Measurements from ENCODE around the gene RTTN. TPM values are rescaled to one million over a fixed set of nuclear protein-coding genes. Genes with fewer than 3 reads are reported as not detected.

RTTN gene
- total RNA-seq, 2 experiments from 2014 or later = 23.0 to 26.8 TPM

DNA sequence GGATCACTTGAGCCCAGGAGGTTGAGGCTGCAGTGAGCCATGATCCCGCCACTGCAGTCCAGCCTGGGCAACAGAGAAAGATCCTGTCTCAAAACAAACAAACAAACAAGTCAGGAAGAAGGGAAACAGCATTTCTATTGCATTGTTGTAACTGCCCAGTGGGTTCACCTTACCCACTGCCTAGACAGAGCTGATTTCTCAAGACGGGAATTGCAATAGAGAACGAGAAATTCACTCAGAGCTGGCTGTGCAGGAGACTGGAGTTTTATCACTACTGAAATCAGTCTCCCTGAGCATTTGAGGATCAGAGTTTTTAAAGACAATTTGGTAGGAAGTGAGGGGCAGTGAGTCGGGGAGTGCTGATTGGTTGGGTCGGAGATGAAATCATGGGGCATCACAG lies 24.2 kb upstream of the RTTN start:
- CTCF ChIA-PET = no interaction called here
- POLR2A ChIA-PET = no interaction called here
- no peak overlapping the region for H3K4me3 Mint-ChIP-seq

GRCh38 chr18:70228536-70228935 lies 23.0 kb upstream of the RTTN start:
- Mint-ChIP-seq H3K27me3 (peaks cover 31% of the 10 kb centered on the region), H3K4me1 (peaks cover 9% of the 10 kb centered on the region), H3K4me3 (no peak overlapping the region), H3K36me3 (ENCODE audit: low read depth) (peaks cover 9% of the 10 kb centered on the region), H3K9me3 (peaks cover 14% of the 10 kb centered on the region), H3K27ac (no peak overlapping the region)
- CTCF ChIA-PET = no interaction called here
- DNase-seq = no peak
- POLR2A ChIA-PET = no interaction called here

More for the DNA sequence above, 24.2 kb upstream of the RTTN start:
- DNase-seq = no peak
- Mint-ChIP-seq H3K4me1 (peaks cover 9% of the 10 kb centered on the region), H3K27me3 (peaks cover 23% of the 10 kb centered on the region), H3K9me3 (peaks cover 14% of the 10 kb centered on the region), H3K36me3 (ENCODE audit: low read depth) (peaks cover 9% of the 10 kb centered on the region), H3K27ac (no peak overlapping the region)

DNA sequence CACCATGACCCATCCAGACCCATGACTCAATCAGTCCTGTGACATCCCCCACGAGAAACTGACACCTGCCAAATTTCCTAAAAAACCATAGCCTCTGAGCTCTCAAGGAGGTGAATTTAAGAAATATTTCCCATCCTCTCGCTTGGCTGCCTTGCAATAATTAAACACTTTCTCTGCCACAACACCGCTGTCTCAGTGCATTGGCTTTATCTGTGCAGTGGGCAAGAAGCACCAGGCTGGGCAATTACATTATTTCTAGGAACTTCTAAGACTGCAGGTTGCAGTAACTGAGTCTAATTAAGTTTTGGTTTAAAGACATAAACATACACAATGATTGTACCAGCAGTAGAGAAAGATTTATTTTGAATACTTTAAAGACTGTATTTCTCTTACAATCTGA lies 22.0 kb upstream of the RTTN start:
- H3K9me3 Mint-ChIP-seq = peaks cover 14% of the 10 kb centered on the region
- H3K27me3 Mint-ChIP-seq = peaks cover 35% of the 10 kb centered on the region
- ChIA-PET POLR2A (no interaction called here), CTCF (no interaction called here)
- DNase-seq = no peak
- peaks cover 9% of the 10 kb centered on the region for H3K36me3 Mint-ChIP-seq (ENCODE audit: low read depth)
- H3K4me3 Mint-ChIP-seq = no peak overlapping the region
- no peak overlapping the region for H3K27ac Mint-ChIP-seq
- H3K4me1 Mint-ChIP-seq = peaks cover 9% of the 10 kb centered on the region

DNA sequence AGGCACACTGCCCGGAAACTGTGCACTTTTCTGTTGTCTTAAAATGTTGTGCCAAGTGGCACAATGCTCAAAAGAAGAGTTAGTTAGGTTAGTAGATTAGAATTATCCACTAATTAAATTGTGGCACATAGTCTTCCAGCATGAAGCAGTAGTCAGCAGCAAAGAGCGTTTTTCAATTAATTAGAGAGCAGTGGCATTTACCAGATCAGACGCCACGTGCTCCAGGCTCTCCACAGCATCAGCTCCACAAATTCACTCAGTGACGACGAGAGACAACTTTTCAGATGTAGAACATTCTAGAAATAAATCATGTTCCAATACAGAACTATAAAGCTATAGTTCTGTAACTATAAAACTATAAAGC lies 16.4 kb upstream of the RTTN start:
- H3K27me3 Mint-ChIP-seq = peaks cover 51% of the 10 kb centered on the region
- ChIA-PET CTCF (no interaction called here), POLR2A (no interaction called here)

DNA sequence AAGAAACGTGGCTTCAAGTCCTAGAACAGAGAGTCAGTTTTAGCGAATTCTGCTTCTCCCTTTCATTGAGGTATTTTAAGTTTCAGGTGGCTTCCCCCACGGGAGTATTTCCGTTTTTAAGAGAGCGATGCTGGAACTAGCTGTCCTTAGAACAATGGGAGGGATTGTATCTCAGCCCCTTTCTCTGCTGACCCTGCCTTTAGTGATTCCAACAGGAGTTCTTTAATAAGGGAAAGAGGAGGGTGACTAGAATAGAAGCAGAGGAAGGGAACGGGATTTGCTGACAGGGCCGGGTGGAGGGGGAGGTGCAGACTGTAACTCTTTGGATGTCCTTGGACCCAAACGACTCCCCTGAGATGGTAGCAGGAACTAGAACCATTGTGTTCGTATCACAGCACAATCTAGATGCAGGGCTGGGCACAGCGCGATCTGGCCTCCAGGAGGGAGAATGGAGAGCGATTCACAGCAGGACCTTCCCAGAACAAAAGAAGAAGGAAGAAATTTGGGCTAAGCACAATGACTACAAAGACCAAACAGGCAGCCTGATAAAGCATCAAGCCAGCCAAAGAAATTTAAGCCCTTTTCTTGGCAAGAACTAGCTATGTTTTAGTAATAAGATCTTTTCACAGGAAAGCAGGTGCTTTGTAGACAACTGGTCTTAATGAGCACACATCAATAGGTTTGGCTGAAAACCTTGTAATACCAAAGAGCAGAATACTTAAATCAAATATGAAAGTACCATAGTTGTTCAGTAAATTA lies 15.8 kb upstream of the RTTN start:
- no peaks in the 10 kb centered on the region for H3K36me3 Mint-ChIP-seq (ENCODE audit: low read depth)
- no peaks in the 10 kb centered on the region for H3K9me3 Mint-ChIP-seq
- ChIA-PET POLR2A (no interaction called here), CTCF (no interaction called here)
- no peak overlapping the region for H3K4me3 Mint-ChIP-seq
- H3K27me3 Mint-ChIP-seq = peaks cover 51% of the 10 kb centered on the region
- no peak for DNase-seq
- no peak overlapping the region for H3K27ac Mint-ChIP-seq
- H3K4me1 Mint-ChIP-seq = no peaks in the 10 kb centered on the region

More for the DNA sequence above, 16.4 kb upstream of the RTTN start:
- no peak for DNase-seq
- peaks cover 3% of the 10 kb centered on the region for H3K9me3 Mint-ChIP-seq
- peaks cover under 1% of the 10 kb centered on the region for H3K36me3 Mint-ChIP-seq (ENCODE audit: low read depth)
- H3K4me1 Mint-ChIP-seq = no peaks in the 10 kb centered on the region
- H3K27ac Mint-ChIP-seq = no peak overlapping the region
- no peak overlapping the region for H3K4me3 Mint-ChIP-seq

GRCh38 chr18:70220628-70221027 lies 15.1 kb upstream of the RTTN start:
- H3K4me3 Mint-ChIP-seq = no peak overlapping the region
- CTCF ChIA-PET = no interaction called here

GRCh38 chr18:70219688-70220087 lies 14.2 kb upstream of the RTTN start:
- no peaks in the 10 kb centered on the region for H3K9me3 Mint-ChIP-seq
- POLR2A ChIA-PET = no interaction called here
- no peaks in the 10 kb centered on the region for H3K36me3 Mint-ChIP-seq (ENCODE audit: low read depth)
- CTCF ChIA-PET = no interaction called here
- H3K27ac Mint-ChIP-seq = no peak overlapping the region
- peaks cover 49% of the 10 kb centered on the region for H3K27me3 Mint-ChIP-seq
- DNase-seq = no peak
- no peak overlapping the region for H3K4me3 Mint-ChIP-seq
- no peaks in the 10 kb centered on the region for H3K4me1 Mint-ChIP-seq

More at GRCh38 chr18:70220628-70221027, 15.1 kb upstream of the RTTN start:
- Mint-ChIP-seq H3K27me3 (peaks cover 51% of the 10 kb centered on the region), H3K36me3 (ENCODE audit: low read depth) (no peaks in the 10 kb centered on the region), H3K4me1 (no peaks in the 10 kb centered on the region), H3K9me3 (no peaks in the 10 kb centered on the region), H3K27ac (no peak overlapping the region)
- DNase-seq = no peak
- POLR2A ChIA-PET = no interaction called here

DNA sequence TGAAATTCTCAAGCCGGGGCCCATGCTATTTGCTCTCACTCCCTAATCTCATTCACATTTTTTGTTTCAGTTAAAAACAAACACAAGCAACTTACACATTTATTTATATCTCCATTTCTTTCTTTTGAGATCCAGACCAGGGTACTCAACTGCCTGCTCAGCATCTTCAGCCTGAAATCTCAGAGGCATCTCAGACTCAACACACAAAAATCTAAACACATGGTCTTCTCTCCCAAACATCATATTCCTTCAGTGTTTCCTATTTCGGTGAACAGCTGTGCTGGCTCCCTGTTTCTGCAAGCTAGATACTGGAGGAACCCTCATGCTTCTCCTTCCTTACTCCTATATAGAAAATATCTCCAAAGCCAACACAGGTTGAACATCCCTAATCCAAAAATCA lies 11.3 kb upstream of the RTTN start:
- POLR2A ChIA-PET = no interaction called here
- no peak for DNase-seq
- CTCF ChIA-PET = no interaction called here

GRCh38 chr18:70207181-70207580 lies 1.7 kb upstream of the RTTN start:
- ChIA-PET POLR2A (interaction anchor here (2.7 kb wide), 1 partner anchor 12 kb away, joined by 28 read pairs; no protein-coding TSS in a partner anchor), CTCF (no interaction called here)
- Mint-ChIP-seq H3K4me3 (no peak overlapping the region), H3K27me3 (peaks cover 4% of the 10 kb centered on the region), H3K4me1 (peaks cover 39% of the 10 kb centered on the region), H3K36me3 (ENCODE audit: low read depth) (peaks cover 13% of the 10 kb centered on the region), H3K27ac (no peak overlapping the region), H3K9me3 (no peaks in the 10 kb centered on the region)
- no peak for DNase-seq

More for the DNA sequence above, 11.3 kb upstream of the RTTN start:
- no peaks in the 10 kb centered on the region for H3K4me1 Mint-ChIP-seq
- no peaks in the 10 kb centered on the region for H3K36me3 Mint-ChIP-seq (ENCODE audit: low read depth)
- no peak overlapping the region for H3K4me3 Mint-ChIP-seq
- peaks cover 39% of the 10 kb centered on the region for H3K27me3 Mint-ChIP-seq
- H3K27ac Mint-ChIP-seq = no peak overlapping the region
- H3K9me3 Mint-ChIP-seq = no peaks in the 10 kb centered on the region

- Mint-ChIP-seq H3K27me3 (no peaks in the 10 kb centered on the region), H3K4me3 (no peak overlapping the region), H3K4me1 (peaks cover 57% of the 10 kb centered on the region), H3K9me3 (no peaks in the 10 kb centered on the region), H3K36me3 (ENCODE audit: low read depth) (peaks cover 61% of the 10 kb centered on the region), H3K27ac (no peak overlapping the region)
- CTCF ChIA-PET = interaction anchor here (0.9 kb wide), 1 partner anchor 234 kb away, joined by 3 read pairs; no protein-coding TSS in a partner anchor
- POLR2A ChIA-PET = no interaction called here
- DNase-seq = no peak
Observed at GRCh38 chr18:70200286-70200685, 5.2 kb downstream of the RTTN start.

GRCh38 chr18:70197844-70198243 lies 7.6 kb downstream of the RTTN start:
- DNase-seq = no peak
- POLR2A ChIA-PET = interaction anchor here (4.8 kb wide), 1 partner anchor 8 kb away, joined by 28 read pairs; the partner anchor contains the start of gene RTTN
- Mint-ChIP-seq H3K9me3 (no peaks in the 10 kb centered on the region), H3K4me1 (peaks cover 56% of the 10 kb centered on the region), H3K4me3 (no peak overlapping the region), H3K27me3 (no peaks in the 10 kb centered on the region), H3K27ac (no peak overlapping the region), H3K36me3 (ENCODE audit: low read depth) (peaks cover 74% of the 10 kb centered on the region)
- CTCF ChIA-PET = interaction anchor here (5.4 kb wide), 1 partner anchor 235 kb away, joined by 90 read pairs; no protein-coding TSS in a partner anchor

DNA sequence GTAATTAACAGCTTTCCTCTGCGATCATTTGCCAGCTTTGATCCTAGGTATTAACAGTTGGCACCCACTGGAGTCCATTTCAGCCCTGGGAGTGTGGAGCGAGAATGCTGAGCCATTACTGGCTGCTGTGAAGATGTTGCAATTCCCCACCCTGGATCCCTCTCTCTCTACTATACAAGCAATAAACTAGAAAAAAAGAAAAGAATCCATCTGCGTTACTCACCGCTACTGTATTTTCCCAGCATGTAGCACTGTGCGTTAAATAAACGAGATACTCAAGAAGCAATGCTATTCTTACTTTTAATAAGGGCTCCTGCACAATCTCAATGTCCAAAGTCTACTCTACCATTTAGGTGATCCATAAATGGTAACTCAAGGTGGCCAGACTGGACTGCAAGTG lies 8.5 kb downstream of the RTTN start:
- no peaks in the 10 kb centered on the region for H3K27me3 Mint-ChIP-seq
- ChIA-PET POLR2A (interaction anchor here (4.8 kb wide), 1 partner anchor 9 kb away, joined by 28 read pairs; the partner anchor contains the start of gene RTTN), CTCF (interaction anchor here (0.7 to 5.4 kb wide), 6 partner anchors 9 to 261 kb away, joined by 3 to 90 read pairs (median 11); partner anchors contain the start of gene RTTN)
- DNase-seq = no peak
- H3K36me3 Mint-ChIP-seq (ENCODE audit: low read depth) = peaks cover 72% of the 10 kb centered on the region
- no peak overlapping the region for H3K4me3 Mint-ChIP-seq
- peaks cover 51% of the 10 kb centered on the region for H3K4me1 Mint-ChIP-seq
- no peaks in the 10 kb centered on the region for H3K9me3 Mint-ChIP-seq
- H3K27ac Mint-ChIP-seq = no peak overlapping the region

- no peak for DNase-seq
- Mint-ChIP-seq H3K27ac (no peak overlapping the region), H3K4me3 (no peak overlapping the region), H3K9me3 (no peaks in the 10 kb centered on the region), H3K27me3 (no peaks in the 10 kb centered on the region), H3K4me1 (peaks cover 50% of the 10 kb centered on the region), H3K36me3 (ENCODE audit: low read depth) (peaks cover 74% of the 10 kb centered on the region)
- ChIA-PET CTCF (interaction anchor here (0.6 to 5.4 kb wide), 17 partner anchors 9 to 264 kb away, joined by 3 to 90 read pairs (median 5); partner anchors contain the start of gene RTTN), POLR2A (interaction anchor here (1.4 to 4.8 kb wide), 2 partner anchors 10 to 258 kb away, joined by 4 to 28 read pairs; partner anchors contain the start of gene RTTN)
Observed at GRCh38 chr18:70195852-70196434, 9.5 kb downstream of the RTTN start.

All from activated CD4-positive, alpha-beta memory T cell treated with anti-CD3 and anti-CD28 coated beads, Interleukin-2, amount 10 ng/mL, durations not matched to agents 7 days and 5 days (primary cell).